Calu3 (cell line): ENCODE measurements around the gene STXBP4. TPM values are rescaled to one million over a fixed set of nuclear protein-coding genes. Genes with fewer than 3 reads are reported as not detected.
A peak's percentile ranks its signal among the peaks of the same experiment; 100 is the strongest.

Experiments
- BruUV-seq: library from RNA; stranded (reverse); fragments of 400-500 nt; replicated peaks from 2 replicates; lab custom pipeline; 2021; lab: Mats Ljungman, UMichigan
- CTCF ChIA-PET: fragments of 300-600 bp; sonication (Branson Sonifier 250); formaldehyde crosslinking; loops from one replicate; lab custom pipeline; 2022; ENCODE audit warnings: antibody characterized with exemption; lab: Charles Lee
- DNase-seq: peaks from one replicate; pipeline ENCODE4 v3.0.0; 2022
- H3K27ac Mint-ChIP-seq: one replicate; pipeline ENCODE4 v1.8.0; 2022; ENCODE audit warnings: mixed read lengths; ENCODE audit not compliant: unreplicated experiment
- H3K27me3 Mint-ChIP-seq: one replicate; pipeline ENCODE4 v1.8.0; 2022; ENCODE audit warnings: mixed read lengths; ENCODE audit not compliant: unreplicated experiment
- H3K36me3 Mint-ChIP-seq: one replicate; pipeline ENCODE4 v1.8.0; 2022; ENCODE audit warnings: mild to moderate bottlenecking, moderate library complexity, mixed read lengths; ENCODE audit not compliant: insufficient read depth, unreplicated experiment
- H3K4me1 Mint-ChIP-seq: one replicate; pipeline ENCODE4 v1.8.0; 2022; ENCODE audit warnings: mild to moderate bottlenecking, low read depth, mixed read lengths; ENCODE audit not compliant: unreplicated experiment
- H3K4me3 Mint-ChIP-seq: one replicate; pipeline ENCODE4 v1.8.0; 2022; ENCODE audit warnings: mild to moderate bottlenecking, low read depth, moderate library complexity, mixed read lengths; ENCODE audit not compliant: unreplicated experiment
- H3K9me3 Mint-ChIP-seq: one replicate; pipeline ENCODE4 v1.8.0; 2022; ENCODE audit warnings: low read depth, mixed read lengths; ENCODE audit not compliant: unreplicated experiment
- CTCF ChIP-seq: fragments of 200-600 bp; IDR thresholded peaks from one replicate; pipeline ENCODE4 v1.8.0; 2022; ENCODE audit warnings: antibody characterized with exemption; ENCODE audit not compliant: unreplicated experiment
- intact Hi-C: fragments of 100-400 bp; cut with micrococcal nuclease; formaldehyde crosslinking; loops from one replicate; pipeline ENCODE4 v1.10.0; 2022; ENCODE audit not compliant: unreplicated experiment
- total RNA-seq: library from RNA; stranded (reverse); gene quantifications from 2 replicates; pipeline ENCODE4 v1.2.3, GENCODE V29; 2022

STXBP4 gene
- total RNA-seq, 1 experiment from 2014 or later, result 9.2 TPM

GRCh38 chr17:54985476-54985875 is 16.9 kb downstream of the STXBP4 start:
- Mint-ChIP-seq H3K36me3 (no peaks in the 10 kb centered on the region), H3K4me3 (no peak overlapping the region), H3K27ac (no peak overlapping the region), H3K4me1 (no peaks in the 10 kb centered on the region), H3K27me3 (no peaks in the 10 kb centered on the region), H3K9me3 (peaks cover 3% of the 10 kb centered on the region)
- CTCF ChIA-PET, result interaction anchor here (1.5 kb wide), 1 partner anchor 12 kb away, joined by 3 read pairs; no protein-coding TSS in a partner anchor
- no TSS peak for BruUV-seq
- no peak for DNase-seq
- TF ChIP-seq CTCF, result no peak
- intact Hi-C loops, result no loop called here

DNA sequence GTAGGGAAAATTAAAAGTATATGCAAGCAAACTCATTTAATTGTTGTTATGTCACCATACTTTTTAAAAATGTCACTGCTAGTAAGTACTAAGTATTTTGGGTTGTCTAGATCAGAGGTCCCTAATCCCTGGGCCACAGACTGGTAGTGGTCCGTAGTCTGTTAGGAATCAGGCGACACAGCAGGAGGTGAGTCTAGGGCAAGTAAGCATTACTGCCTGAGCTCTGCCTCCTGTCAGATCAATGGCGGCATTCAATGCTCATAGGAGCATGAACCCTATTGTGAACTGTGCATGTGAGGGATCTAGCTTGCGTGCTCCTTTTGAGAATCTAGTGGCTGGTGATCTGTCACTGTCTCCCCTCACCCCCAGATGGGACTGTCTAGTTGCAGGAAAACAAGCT is 21.6 kb downstream of the STXBP4 start:
- no peak for TF ChIP-seq CTCF
- H3K27ac Mint-ChIP-seq, result no peak overlapping the region
- CTCF ChIA-PET, result no interaction called here
- intact Hi-C loops, result no loop called here
- H3K4me3 Mint-ChIP-seq, result no peak overlapping the region
- no peak for DNase-seq
- H3K9me3 Mint-ChIP-seq, result no peaks in the 10 kb centered on the region
- BruUV-seq, result no TSS peak
- no peaks in the 10 kb centered on the region for H3K27me3 Mint-ChIP-seq
- no peaks in the 10 kb centered on the region for H3K4me1 Mint-ChIP-seq
- no peaks in the 10 kb centered on the region for H3K36me3 Mint-ChIP-seq

DNA sequence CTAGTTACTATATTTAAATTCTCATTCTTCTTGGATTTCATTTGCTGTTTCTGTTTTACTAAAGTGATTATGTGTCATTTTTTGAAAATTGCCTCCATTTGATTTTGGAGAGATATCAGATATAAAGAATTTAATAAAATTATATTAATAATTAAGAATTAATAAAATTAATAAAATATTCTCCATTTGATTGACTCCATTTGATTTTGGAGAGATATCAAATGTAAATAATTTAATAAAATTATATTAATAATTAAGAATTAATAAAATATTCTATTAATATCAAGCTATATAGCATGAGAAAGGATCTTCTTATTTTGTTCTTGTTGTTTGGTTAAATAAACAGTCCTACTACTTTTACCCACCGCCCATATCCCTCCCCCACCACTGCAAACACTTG is 23.0 kb downstream of the STXBP4 start:
- no peak for TF ChIP-seq CTCF
- Mint-ChIP-seq H3K27me3 (no peaks in the 10 kb centered on the region), H3K9me3 (no peaks in the 10 kb centered on the region), H3K27ac (no peak overlapping the region), H3K4me1 (no peaks in the 10 kb centered on the region), H3K4me3 (no peak overlapping the region), H3K36me3 (no peaks in the 10 kb centered on the region)
- intact Hi-C loops, result no loop called here
- CTCF ChIA-PET, result interaction anchor here (0.7 kb wide), 1 partner anchor 502 kb away, joined by 3 read pairs; no protein-coding TSS in a partner anchor
- no peak for DNase-seq
- BruUV-seq, result no TSS peak

DNA sequence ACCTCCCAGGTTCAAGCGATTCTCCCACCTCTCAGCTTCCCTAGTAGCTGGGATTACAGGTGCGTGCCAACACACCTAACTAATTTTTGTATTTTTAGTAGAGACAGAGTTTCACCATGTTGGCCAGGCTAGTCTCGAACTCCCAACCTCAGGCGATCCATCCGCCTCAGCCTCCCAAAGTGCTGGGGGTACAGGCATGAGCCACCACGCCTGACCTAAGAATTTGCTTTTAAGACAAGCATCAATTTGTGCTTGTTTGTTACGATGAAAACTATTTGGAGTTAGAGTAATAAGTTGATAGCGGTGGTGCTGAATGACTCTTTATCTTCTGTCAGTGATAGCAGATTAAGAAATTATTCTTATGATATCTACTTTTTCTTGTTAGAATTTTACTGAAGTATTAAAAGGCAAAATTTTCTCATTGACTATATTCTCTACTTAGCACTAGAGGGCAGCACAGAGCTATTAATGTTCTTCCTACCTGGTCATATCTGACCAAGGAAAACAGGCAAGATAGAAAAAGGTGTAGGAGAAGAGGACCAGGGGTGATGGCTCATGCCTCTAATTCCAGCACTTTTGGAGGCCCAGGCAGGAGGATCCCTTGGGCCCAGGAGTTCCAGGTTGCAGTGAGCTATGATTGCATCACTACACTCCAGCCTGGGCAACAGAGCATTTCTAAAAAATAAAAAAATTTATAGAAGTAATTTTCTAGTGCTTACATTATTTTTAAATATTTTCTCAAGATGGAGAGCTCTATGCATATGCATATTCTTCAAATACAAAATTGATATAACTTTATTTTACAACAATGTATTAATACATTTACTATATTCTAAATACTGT is 24.5 kb downstream of the STXBP4 start:
- Mint-ChIP-seq H3K27me3 (no peaks in the 10 kb centered on the region), H3K4me1 (no peaks in the 10 kb centered on the region), H3K9me3 (no peaks in the 10 kb centered on the region), H3K27ac (no peak overlapping the region), H3K4me3 (no peak overlapping the region), H3K36me3 (no peaks in the 10 kb centered on the region)
- CTCF ChIA-PET, result interaction anchor here (0.7 to 1.8 kb wide), 7 partner anchors 13 to 691 kb away, joined by 3 to 15 read pairs (median 4); no protein-coding TSS in a partner anchor
- TF ChIP-seq CTCF, result peak; percentile 23
- DNase-seq, result peak; percentile 10
- no TSS peak for BruUV-seq
- intact Hi-C loops, result loop anchor here (1.0 to 2.0 kb wide), 3 partner anchors 304 to 520 kb away; no protein-coding TSS in a partner anchor
